ENCODE data around the gene NES.

- TF ChIP-seq POLR2A (IDR thresholded peaks at IDR 0.05) = no peak
- TF ChIP-seq, protein P1, sequence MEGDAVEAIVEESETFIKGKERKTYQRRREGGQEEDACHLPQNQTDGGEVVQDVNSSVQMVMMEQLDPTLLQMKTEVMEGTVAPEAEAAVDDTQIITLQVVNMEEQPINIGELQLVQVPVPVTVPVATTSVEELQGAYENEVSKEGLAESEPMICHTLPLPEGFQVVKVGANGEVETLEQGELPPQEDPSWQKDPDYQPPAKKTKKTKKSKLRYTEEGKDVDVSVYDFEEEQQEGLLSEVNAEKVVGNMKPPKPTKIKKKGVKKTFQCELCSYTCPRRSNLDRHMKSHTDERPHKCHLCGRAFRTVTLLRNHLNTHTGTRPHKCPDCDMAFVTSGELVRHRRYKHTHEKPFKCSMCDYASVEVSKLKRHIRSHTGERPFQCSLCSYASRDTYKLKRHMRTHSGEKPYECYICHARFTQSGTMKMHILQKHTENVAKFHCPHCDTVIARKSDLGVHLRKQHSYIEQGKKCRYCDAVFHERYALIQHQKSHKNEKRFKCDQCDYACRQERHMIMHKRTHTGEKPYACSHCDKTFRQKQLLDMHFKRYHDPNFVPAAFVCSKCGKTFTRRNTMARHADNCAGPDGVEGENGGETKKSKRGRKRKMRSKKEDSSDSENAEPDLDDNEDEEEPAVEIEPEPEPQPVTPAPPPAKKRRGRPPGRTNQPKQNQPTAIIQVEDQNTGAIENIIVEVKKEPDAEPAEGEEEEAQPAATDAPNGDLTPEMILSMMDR (IDR thresholded peaks at IDR 0.05) = peak; percentile 72 to 97 (median 87)
- peak; percentile 23 to 48 for TF ChIP-seq EP300 (IDR thresholded peaks at IDR 0.05)
These were observed 699 bp upstream of the NES start for GRCh38 chr1:156677616-156678596.

Data from tibial nerve (tissue), 4 donors.